HEK293 (cell line): ENCODE results near the gene TEAD1.

Experiments used
- CTCF ChIA-PET: fragments of 350-600 bp; formaldehyde crosslinking; extraction: SDS; loops from one replicate; lab custom pipeline; 2021; ENCODE audit warnings: antibody characterized with exemption; lab: Yijun Ruan, JAX
- POLR2A ChIA-PET: fragments of 300-600 bp; formaldehyde crosslinking; extraction: SDS; loops from one replicate; lab custom pipeline; 2020; ENCODE audit warnings: antibody characterized with exemption, inconsistent platforms; lab: Yijun Ruan, JAX
- H3K27ac ChIP-seq: fragments of 200-500 bp; sonication (Bioruptor generic); 2 replicates; pipeline ENCODE4 v1.5.1; 2014; ENCODE audit warnings: low read depth, low read length, control low read depth, inconsistent platforms; ENCODE audit errors: extremely low read depth
- H3K36me3 ChIP-seq, 2 experiments: fragments of 200-500 bp in 1 of 2; sonication (Bioruptor generic) in 1 of 2; 1 replicate in 1 of 2; 2 replicates in 1 of 2; pipeline ENCODE4 v1.5.1; 2014 to 2017; ENCODE audit warnings: inconsistent platforms in 2 of 2, low read length in 2 of 2; ENCODE audit not compliant: control insufficient read depth in 2 of 2, insufficient read depth in 1 of 2
- H3K4me1 ChIP-seq: fragments of 200-500 bp; sonication (Bioruptor generic); 2 replicates; pipeline ENCODE4 v1.5.1; 2014; ENCODE audit warnings: mild to moderate bottlenecking, low read length, inconsistent platforms; ENCODE audit not compliant: control insufficient read depth, insufficient read depth
- H3K4me3 ChIP-seq: 2 replicates; pipeline ENCODE4 v1.5.1; 2011; ENCODE audit warnings: low read depth, mild to moderate bottlenecking, control low read depth, low read length, moderate library complexity
- H3K9me3 ChIP-seq: fragments of 200-500 bp; sonication (Bioruptor generic); 2 replicates; pipeline ENCODE4 v1.5.1; 2014; ENCODE audit warnings: low read depth, low read length, inconsistent platforms; ENCODE audit not compliant: control insufficient read depth, insufficient read depth
- GFI1B ChIP-seq: fragments of 450-650 bp; formaldehyde crosslinking; IDR thresholded peaks from 2 replicates; pipeline ENCODE4 v1.5.1; 2016; ENCODE audit warnings: missing biosample characterization, missing genetic modification characterization
- GLIS1 ChIP-seq: fragments of 450-650 bp; formaldehyde crosslinking; IDR thresholded peaks from 2 replicates; pipeline ENCODE4 v1.5.1; 2016; ENCODE audit warnings: missing biosample characterization, missing genetic modification characterization
- HOXD13 ChIP-seq: sonication (generic); formaldehyde crosslinking; IDR thresholded peaks from 2 replicates; pipeline ENCODE4 v1.8.0; 2022; ENCODE audit warnings: missing genetic modification reagents, borderline replicate concordance
- IKZF3 ChIP-seq: fragments of 450-650 bp; IDR thresholded peaks from 2 replicates; pipeline ENCODE4 v1.5.0; 2018; ENCODE audit warnings: missing biosample characterization, mild to moderate bottlenecking, missing genetic modification characterization, moderate library complexity
- MEIS1 ChIP-seq: sonication (generic); formaldehyde crosslinking; IDR thresholded peaks from 2 replicates; pipeline ENCODE4 v1.8.1; 2022; ENCODE audit warnings: missing genetic modification reagents, mild to moderate bottlenecking, borderline replicate concordance
- MYNN ChIP-seq: fragments of 450-650 bp; formaldehyde crosslinking; IDR thresholded peaks from 2 replicates; pipeline ENCODE4 v1.5.1; 2016; ENCODE audit warnings: missing biosample characterization, missing genetic modification characterization, borderline replicate concordance
- OVOL3 ChIP-seq: fragments of 450-650 bp; formaldehyde crosslinking; IDR thresholded peaks from 2 replicates; pipeline ENCODE4 v1.5.1; 2016; ENCODE audit warnings: missing biosample characterization, missing genetic modification characterization
- PRDM1 ChIP-seq: fragments of 450-650 bp; formaldehyde crosslinking; IDR thresholded peaks from 2 replicates; pipeline ENCODE4; 2016; ENCODE audit warnings: missing biosample characterization, missing genetic modification characterization
- PRDM10 ChIP-seq: fragments of 450-650 bp; formaldehyde crosslinking; IDR thresholded peaks from 2 replicates; pipeline ENCODE4 v1.5.1; 2016; ENCODE audit warnings: missing biosample characterization, missing genetic modification characterization
- SP3 ChIP-seq: fragments of 450-650 bp; formaldehyde crosslinking; IDR thresholded peaks from 2 replicates; pipeline ENCODE4 v1.5.1; 2016; ENCODE audit warnings: missing biosample characterization, missing genetic modification characterization
- ZBTB10 ChIP-seq: fragments of 450-650 bp; formaldehyde crosslinking; IDR thresholded peaks from 2 replicates; pipeline ENCODE4 v1.5.1; 2016; ENCODE audit warnings: missing biosample characterization, missing genetic modification characterization
- ZBTB21 ChIP-seq: fragments of 450-650 bp; formaldehyde crosslinking; IDR thresholded peaks from 2 replicates; pipeline ENCODE4 v1.5.1; 2017; ENCODE audit warnings: missing biosample characterization, missing genetic modification characterization
- ZFP41 ChIP-seq: fragments of 450-650 bp; formaldehyde crosslinking; IDR thresholded peaks from 2 replicates; pipeline ENCODE4 v1.5.1; 2016; ENCODE audit warnings: missing biosample characterization, missing genetic modification characterization, borderline replicate concordance
- ZNF114 ChIP-seq: fragments of 450-650 bp; formaldehyde crosslinking; IDR thresholded peaks from 2 replicates; pipeline ENCODE4 v1.5.0; 2017; ENCODE audit warnings: missing biosample characterization, missing genetic modification characterization
- ZNF140 ChIP-seq: fragments of 450-650 bp; formaldehyde crosslinking; IDR thresholded peaks from 2 replicates; pipeline ENCODE4 v1.5.1; 2016; ENCODE audit warnings: missing biosample characterization, missing genetic modification characterization
- ZNF324 ChIP-seq: fragments of 450-650 bp; formaldehyde crosslinking; IDR thresholded peaks from 2 replicates; pipeline ENCODE4 v1.5.1; 2016; ENCODE audit warnings: missing biosample characterization, missing genetic modification characterization
- ZNF335 ChIP-seq: fragments of 450-650 bp; formaldehyde crosslinking; conservative IDR thresholded peaks from 2 replicates; pipeline ENCODE4 v1.5.1; 2016; ENCODE audit warnings: missing biosample characterization, missing genetic modification characterization
- ZNF354C ChIP-seq: fragments of 450-650 bp; formaldehyde crosslinking; IDR thresholded peaks from 2 replicates; pipeline ENCODE4 v1.5.1; 2016; ENCODE audit warnings: missing biosample characterization, missing genetic modification characterization, low read depth, borderline replicate concordance
- ZNF362 ChIP-seq: fragments of 450-650 bp; formaldehyde crosslinking; IDR thresholded peaks from 2 replicates; pipeline ENCODE4 v1.5.1; 2016; ENCODE audit warnings: missing biosample characterization, missing genetic modification characterization
- ZNF404 ChIP-seq: fragments of 450-650 bp; formaldehyde crosslinking; IDR thresholded peaks from 2 replicates; pipeline ENCODE4 v1.5.1; 2017; ENCODE audit warnings: missing biosample characterization, missing genetic modification characterization
- ZNF514 ChIP-seq: fragments of 450-650 bp; formaldehyde crosslinking; IDR thresholded peaks from 2 replicates; pipeline ENCODE4 v1.5.1; 2016; ENCODE audit warnings: missing biosample characterization, missing genetic modification characterization
- ZNF610 ChIP-seq: fragments of 450-650 bp; formaldehyde crosslinking; IDR thresholded peaks from 2 replicates; pipeline ENCODE4 v1.5.1; 2016; ENCODE audit warnings: missing biosample characterization, missing genetic modification characterization, borderline replicate concordance
- ZNF629 ChIP-seq: fragments of 450-650 bp; formaldehyde crosslinking; IDR thresholded peaks from 2 replicates; pipeline ENCODE4 v1.5.1; 2017; ENCODE audit warnings: missing biosample characterization, missing genetic modification characterization
- ZNF768 ChIP-seq: fragments of 450-650 bp; formaldehyde crosslinking; IDR thresholded peaks from 2 replicates; pipeline ENCODE4 v1.5.1; 2018; ENCODE audit warnings: missing biosample characterization, mild to moderate bottlenecking, missing genetic modification characterization
- ZNF776 ChIP-seq: fragments of 450-650 bp; formaldehyde crosslinking; IDR thresholded peaks from 2 replicates; pipeline ENCODE4 v1.5.0; 2017; ENCODE audit warnings: missing biosample characterization, missing genetic modification characterization, borderline replicate concordance
- ZNF785 ChIP-seq: fragments of 450-650 bp; formaldehyde crosslinking; IDR thresholded peaks from 2 replicates; pipeline ENCODE4 v1.5.1; 2016; ENCODE audit warnings: missing biosample characterization, missing genetic modification characterization
- ZNF792 ChIP-seq: fragments of 450-650 bp; formaldehyde crosslinking; IDR thresholded peaks from 2 replicates; pipeline ENCODE4 v1.5.1; 2016; ENCODE audit warnings: missing biosample characterization, missing genetic modification characterization
- ZSCAN30 ChIP-seq: fragments of 450-650 bp; IDR thresholded peaks from 2 replicates; pipeline ENCODE4 v1.5.1; 2018; ENCODE audit warnings: missing biosample characterization, mild to moderate bottlenecking, missing genetic modification characterization, moderate library complexity
- TF ChIP-seq, protein P1 (sequence below): fragments of 450-650 bp; formaldehyde crosslinking; IDR thresholded peaks from 2 replicates; pipeline ENCODE4 v1.5.1; 2017; ENCODE audit warnings: missing biosample characterization, missing genetic modification characterization

TEAD1 gene

DNA sequence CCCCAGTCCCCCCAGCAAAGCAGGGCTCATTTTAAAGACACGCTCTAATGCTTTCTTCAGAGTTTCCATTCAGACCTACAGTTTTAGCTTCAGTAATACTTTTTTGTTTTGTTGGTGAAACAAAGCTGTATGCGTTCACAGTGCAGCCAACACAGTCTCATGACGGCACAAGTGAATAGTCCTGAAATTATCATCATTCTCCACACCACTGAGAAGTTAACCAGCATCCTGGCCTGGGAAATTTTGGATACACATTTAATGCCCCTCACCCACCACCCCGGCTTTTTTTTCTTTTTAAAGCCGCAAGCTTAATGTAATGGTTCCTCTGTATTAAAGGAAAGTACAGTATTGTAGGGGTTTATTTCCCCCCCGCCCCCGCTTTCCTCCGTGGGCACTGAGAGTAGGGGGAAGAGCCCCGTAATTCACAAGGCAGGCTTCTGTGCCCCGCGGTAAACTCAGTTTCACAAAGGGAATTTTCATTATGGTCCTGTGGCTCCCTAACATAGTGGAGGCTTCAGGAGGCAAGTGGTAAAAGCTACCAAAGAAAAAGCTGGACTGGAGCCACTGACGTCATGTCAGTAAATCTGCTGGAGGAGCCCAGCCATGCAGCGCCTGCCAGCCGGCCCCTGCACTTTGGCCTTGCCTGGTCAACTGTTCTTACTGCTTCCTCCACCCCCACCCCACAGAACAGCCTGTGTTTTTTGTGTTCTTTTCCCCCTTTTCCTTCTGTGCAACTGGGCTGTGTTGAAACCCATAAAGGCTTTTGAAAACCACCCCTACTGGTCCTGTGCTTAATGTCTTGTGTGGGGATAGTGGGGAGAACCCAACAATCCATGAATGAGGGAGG is 18.2 kb downstream of the TEAD1 start:
- Histone ChIP-seq H3K36me3 (no peaks in the 10 kb centered on the region), H3K27ac (no peak overlapping the region), H3K9me3 (no peaks in the 10 kb centered on the region), H3K4me1 (peaks cover 15% of the 10 kb centered on the region), H3K4me3 (no peak overlapping the region)
- ChIA-PET POLR2A (interaction anchor here (1.4 kb wide), 1 partner anchor 54 kb away, joined by 4 read pairs; no protein-coding TSS in a partner anchor), CTCF (interaction anchor here (0.6 kb wide), 1 partner anchor 707 kb away, joined by 3 read pairs; no protein-coding TSS in a partner anchor)
- TF ChIP-seq ZBTB10 (tag by site-specific recombination) (no peak), ZNF404 (no peak), HOXD13 (CRISPR knock-in tag) (no peak), ZNF768 (no peak), ZNF324 (tag by site-specific recombination) (no peak), ZSCAN30 (peak; percentile 91), PRDM10 (tag by site-specific recombination) (peak; percentile 64; the same call in 1 of the 2 replicates), ZNF140 (no peak), ZNF629 (peak; percentile 78), ZNF610 (tag by site-specific recombination) (no peak), ZNF514 (no peak), IKZF3 (tag by site-specific recombination) (peak; percentile 57; the same call in 1 of the 2 replicates), SP3 (tag by site-specific recombination) (no peak), ZNF792 (tag by site-specific recombination) (no peak), ZNF776 (tag by site-specific recombination) (no peak), ZNF354C (tag by site-specific recombination) (no peak), MEIS1 (CRISPR knock-in tag) (no peak), ZNF114 (tag by site-specific recombination) (no peak), ZNF362 (tag by site-specific recombination) (no peak), ZBTB21 (peak; percentile 45; the same call in 1 of the 2 replicates), ZNF335 (tag by site-specific recombination) (peak; percentile 36), OVOL3 (tag by site-specific recombination) (no peak), GLIS1 (no peak), MYNN (tag by site-specific recombination) (no peak), ZNF785 (no peak), PRDM1 (tag by site-specific recombination) (0 out of 2 replicates have a peak, but pooled peaks have one; percentile 27), GFI1B (tag by site-specific recombination) (no peak), ZFP41 (tag by site-specific recombination) (no peak)
- TF ChIP-seq, protein P1, sequence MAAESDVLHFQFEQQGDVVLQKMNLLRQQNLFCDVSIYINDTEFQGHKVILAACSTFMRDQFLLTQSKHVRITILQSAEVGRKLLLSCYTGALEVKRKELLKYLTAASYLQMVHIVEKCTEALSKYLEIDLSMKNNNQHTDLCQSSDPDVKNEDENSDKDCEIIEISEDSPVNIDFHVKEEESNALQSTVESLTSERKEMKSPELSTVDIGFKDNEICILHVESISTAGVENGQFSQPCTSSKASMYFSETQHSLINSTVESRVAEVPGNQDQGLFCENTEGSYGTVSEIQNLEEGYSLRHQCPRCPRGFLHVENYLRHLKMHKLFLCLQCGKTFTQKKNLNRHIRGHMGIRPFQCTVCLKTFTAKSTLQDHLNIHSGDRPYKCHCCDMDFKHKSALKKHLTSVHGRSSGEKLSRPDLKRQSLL (tag by site-specific recombination), result peak; percentile 60
